ENCODE results near the gene UBXN6.

The UBXN6 gene

GRCh38 chr19:4414144-4414799, 43.3 kb downstream of the UBXN6 start:
- no peak for DNase-seq (ENCODE audit: low read depth)
- TF ChIP-seq, protein P1, sequence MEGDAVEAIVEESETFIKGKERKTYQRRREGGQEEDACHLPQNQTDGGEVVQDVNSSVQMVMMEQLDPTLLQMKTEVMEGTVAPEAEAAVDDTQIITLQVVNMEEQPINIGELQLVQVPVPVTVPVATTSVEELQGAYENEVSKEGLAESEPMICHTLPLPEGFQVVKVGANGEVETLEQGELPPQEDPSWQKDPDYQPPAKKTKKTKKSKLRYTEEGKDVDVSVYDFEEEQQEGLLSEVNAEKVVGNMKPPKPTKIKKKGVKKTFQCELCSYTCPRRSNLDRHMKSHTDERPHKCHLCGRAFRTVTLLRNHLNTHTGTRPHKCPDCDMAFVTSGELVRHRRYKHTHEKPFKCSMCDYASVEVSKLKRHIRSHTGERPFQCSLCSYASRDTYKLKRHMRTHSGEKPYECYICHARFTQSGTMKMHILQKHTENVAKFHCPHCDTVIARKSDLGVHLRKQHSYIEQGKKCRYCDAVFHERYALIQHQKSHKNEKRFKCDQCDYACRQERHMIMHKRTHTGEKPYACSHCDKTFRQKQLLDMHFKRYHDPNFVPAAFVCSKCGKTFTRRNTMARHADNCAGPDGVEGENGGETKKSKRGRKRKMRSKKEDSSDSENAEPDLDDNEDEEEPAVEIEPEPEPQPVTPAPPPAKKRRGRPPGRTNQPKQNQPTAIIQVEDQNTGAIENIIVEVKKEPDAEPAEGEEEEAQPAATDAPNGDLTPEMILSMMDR (conservative IDR thresholded peaks at IDR 0.05; ENCODE audit: low read depth, low read length) = no peak
- H3K4me3 ChIP-seq (ENCODE audit: low read length) = no peak overlapping the region

DNA sequence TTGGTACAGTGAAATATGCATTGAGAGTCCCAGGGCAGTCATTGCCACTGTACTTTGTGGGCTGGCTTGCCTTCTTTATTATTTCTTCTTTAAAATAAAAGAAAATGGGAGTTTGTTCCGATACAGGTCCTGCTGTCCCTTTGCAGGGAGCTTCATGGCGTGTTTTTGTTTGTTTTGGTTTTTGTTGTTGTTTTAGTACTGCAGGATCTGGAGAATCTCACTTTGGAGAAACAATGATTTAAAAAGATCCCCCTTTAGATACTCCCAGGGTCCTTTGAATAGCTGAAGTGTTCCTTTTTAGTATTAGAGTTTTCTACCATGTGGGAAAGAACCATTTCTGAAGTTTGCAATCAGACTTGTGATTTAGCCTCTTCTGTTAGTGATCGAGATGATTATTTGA, 44.0 kb downstream of the UBXN6 start:
- no peak overlapping the region for H3K4me3 ChIP-seq (ENCODE audit: low read length)
- TF ChIP-seq, protein P1 (conservative IDR thresholded peaks at IDR 0.05; ENCODE audit: low read depth, low read length) = no peak
- no peak for DNase-seq (ENCODE audit: low read depth)

- H3K4me3 ChIP-seq (ENCODE audit: low read length) = no peak overlapping the region
- no peak for DNase-seq (ENCODE audit: low read depth)
- TF ChIP-seq, protein P1 (conservative IDR thresholded peaks at IDR 0.05; ENCODE audit: low read depth, low read length) = no peak
These were observed 48.3 kb downstream of the UBXN6 start for GRCh38 chr19:4409123-4409933.

- TF ChIP-seq, protein P1 (conservative IDR thresholded peaks at IDR 0.05; ENCODE audit: low read depth, low read length) = no peak
- H3K4me3 ChIP-seq (ENCODE audit: low read length) = no peak overlapping the region
- no peak for DNase-seq (ENCODE audit: low read depth)
These were observed 51.0 kb downstream of the UBXN6 start for GRCh38 chr19:4406626-4407025.

- TF ChIP-seq, protein P1 (conservative IDR thresholded peaks at IDR 0.05; ENCODE audit: low read depth, low read length) = no peak
- no peak for DNase-seq (ENCODE audit: low read depth)
These were observed 51.6 kb downstream of the UBXN6 start for GRCh38 chr19:4405977-4406376.

DNA sequence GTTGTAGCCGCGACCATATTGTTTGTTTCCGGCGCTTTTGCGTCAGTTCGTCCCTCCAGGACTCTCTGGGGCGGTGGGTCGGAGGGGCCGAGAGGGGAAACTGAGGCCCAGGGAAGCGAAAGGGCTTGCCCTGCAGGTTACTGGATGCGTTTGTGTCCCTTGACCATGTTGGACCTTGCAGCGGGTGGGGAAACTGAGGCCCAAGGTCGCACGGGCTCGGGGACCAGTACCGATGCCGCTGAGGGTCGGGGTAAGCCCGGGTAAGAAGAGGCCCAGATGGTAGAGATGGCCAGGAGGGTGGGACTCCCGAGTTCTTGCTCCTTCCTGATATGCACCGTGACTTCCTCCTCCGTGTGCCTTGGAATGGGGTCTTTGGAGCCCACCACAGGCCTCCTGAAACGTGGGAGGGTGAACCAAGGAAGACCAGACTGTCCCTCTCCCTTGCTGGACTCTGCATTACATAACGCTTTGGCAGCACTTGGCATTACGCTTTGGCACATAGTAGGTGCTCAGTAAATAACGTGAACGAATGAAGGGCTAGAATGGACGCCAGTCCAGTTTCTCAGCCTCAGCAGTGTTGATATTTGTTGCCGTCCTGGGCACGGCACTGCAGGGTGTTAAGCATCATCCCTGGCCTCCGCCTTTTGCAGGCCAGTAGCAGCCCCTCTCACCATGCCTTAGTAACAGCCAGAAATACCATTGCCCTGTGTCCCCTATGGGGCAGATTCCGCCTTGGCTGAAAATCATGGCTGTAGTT, 54.4 kb downstream of the UBXN6 start:
- H3K4me3 ChIP-seq (ENCODE audit: low read length) = peak overlapping the region; percentile 88
- TF ChIP-seq, protein P1 (conservative IDR thresholded peaks at IDR 0.05; ENCODE audit: low read depth, low read length) = no peak

More at GRCh38 chr19:4405977-4406376, 51.6 kb downstream of the UBXN6 start:
- H3K4me3 ChIP-seq (ENCODE audit: low read length) = no peak overlapping the region

More for the DNA sequence above, 54.4 kb downstream of the UBXN6 start:
- no peak for DNase-seq (ENCODE audit: low read depth)

Measured in retinal pigment epithelial cell (primary cell).